Tibial artery (tissue), 4 donors: ENCODE measurements around the gene AP1S2.

Source experiments
- DNase-seq, 2 donors: peaks; one replicate each; pipeline ENCODE4 v3.0.0-alpha.2; 2019
- H3K27ac ChIP-seq, 2 donors: fragments of 200-600 bp; sonication (generic) in 1 of 2; 1 replicate in 1 of 2; 2 replicates in 1 of 2; pipeline ENCODE4 v1.5.1; 2018 to 2019; ENCODE audit warnings: mild to moderate bottlenecking in 1 of 2
- H3K27me3 ChIP-seq, 2 donors: fragments of 200-600 bp; sonication (generic) in 1 of 2; one replicate each; pipeline versions ENCODE4 v1.5.1 to v1.6.0; 2016 to 2019
- H3K36me3 ChIP-seq, 3 donors: fragments of 200-600 bp; sonication (generic) in 2 of 3; one replicate each; pipeline ENCODE4 v1.5.1; 2016 to 2019; ENCODE audit warnings: mild to moderate bottlenecking in 2 of 3
- H3K4me1 ChIP-seq, 4 donors: fragments of 200-600 bp; sonication (generic) in 2 of 4; 1 replicate in 3 of 4; 2 replicates in 1 of 4; pipeline ENCODE4 v1.5.1; 2016 to 2019
- H3K4me3 ChIP-seq, 2 donors: fragments of 200-600 bp; sonication (generic) in 1 of 2; 1 replicate in 1 of 2; 2 replicates in 1 of 2; pipeline ENCODE4 v1.5.1; 2018 to 2019; ENCODE audit warnings: mild to moderate bottlenecking in 2 of 2
- H3K9me3 ChIP-seq, 3 donors: fragments of 200-600 bp; sonication (generic) in 1 of 3; one replicate each; pipeline ENCODE4 v1.5.1; 2016 to 2019
- intact Hi-C: fragments of 100-400 bp; cut with DNase I; formaldehyde crosslinking; loops from one replicate; pipeline ENCODE4 v1.15.0; 2023; ENCODE audit warnings: low total_unique reads
- TF ChIP-seq, protein P1 (sequence below), 2 experiments: fragments of 200-600 bp in 1 of 2; fragments of 450-650 bp in 1 of 2; IDR thresholded peaks; one replicate each; pipeline ENCODE4 v1.5.1; 2017 to 2019; ENCODE audit warnings: antibody characterized with exemption in 2 of 2, mild to moderate bottlenecking in 1 of 2, moderate library complexity in 1 of 2

AP1S2 gene

DNA sequence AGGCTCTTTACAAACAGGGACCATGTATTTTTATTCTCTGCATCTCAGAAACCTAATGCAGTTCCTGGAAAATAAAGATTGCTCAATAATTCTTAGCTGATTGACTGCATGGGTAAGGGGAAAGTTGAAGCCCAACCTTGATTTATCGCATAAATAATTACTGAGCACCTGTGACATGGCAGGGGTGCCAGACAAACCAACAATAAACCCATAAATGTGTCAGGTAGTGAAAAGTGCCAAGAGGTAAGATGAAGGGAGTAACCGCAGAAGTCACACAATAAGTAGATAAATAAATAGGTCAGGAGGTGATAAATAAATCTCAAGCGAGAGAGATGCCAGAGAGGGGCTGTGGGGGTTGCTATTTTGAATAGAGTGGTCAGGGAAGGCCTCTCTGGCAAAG, 20.1 kb upstream of the AP1S2 start:
- H3K27me3 ChIP-seq = no peaks in the 10 kb centered on the region
- no peak for DNase-seq
- H3K4me3 ChIP-seq = no peak overlapping the region
- peaks cover 0 to 7% (median 0%) of the 10 kb centered on the region in 3 donors for H3K9me3 ChIP-seq
- no peaks in the 10 kb centered on the region for H3K36me3 ChIP-seq
- H3K4me1 ChIP-seq = no peaks in the 10 kb centered on the region
- no peak overlapping the region for H3K27ac ChIP-seq
- intact Hi-C loops = no loop called here
- TF ChIP-seq, protein P1, sequence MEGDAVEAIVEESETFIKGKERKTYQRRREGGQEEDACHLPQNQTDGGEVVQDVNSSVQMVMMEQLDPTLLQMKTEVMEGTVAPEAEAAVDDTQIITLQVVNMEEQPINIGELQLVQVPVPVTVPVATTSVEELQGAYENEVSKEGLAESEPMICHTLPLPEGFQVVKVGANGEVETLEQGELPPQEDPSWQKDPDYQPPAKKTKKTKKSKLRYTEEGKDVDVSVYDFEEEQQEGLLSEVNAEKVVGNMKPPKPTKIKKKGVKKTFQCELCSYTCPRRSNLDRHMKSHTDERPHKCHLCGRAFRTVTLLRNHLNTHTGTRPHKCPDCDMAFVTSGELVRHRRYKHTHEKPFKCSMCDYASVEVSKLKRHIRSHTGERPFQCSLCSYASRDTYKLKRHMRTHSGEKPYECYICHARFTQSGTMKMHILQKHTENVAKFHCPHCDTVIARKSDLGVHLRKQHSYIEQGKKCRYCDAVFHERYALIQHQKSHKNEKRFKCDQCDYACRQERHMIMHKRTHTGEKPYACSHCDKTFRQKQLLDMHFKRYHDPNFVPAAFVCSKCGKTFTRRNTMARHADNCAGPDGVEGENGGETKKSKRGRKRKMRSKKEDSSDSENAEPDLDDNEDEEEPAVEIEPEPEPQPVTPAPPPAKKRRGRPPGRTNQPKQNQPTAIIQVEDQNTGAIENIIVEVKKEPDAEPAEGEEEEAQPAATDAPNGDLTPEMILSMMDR (IDR thresholded peaks at IDR 0.05) = no peak

DNA sequence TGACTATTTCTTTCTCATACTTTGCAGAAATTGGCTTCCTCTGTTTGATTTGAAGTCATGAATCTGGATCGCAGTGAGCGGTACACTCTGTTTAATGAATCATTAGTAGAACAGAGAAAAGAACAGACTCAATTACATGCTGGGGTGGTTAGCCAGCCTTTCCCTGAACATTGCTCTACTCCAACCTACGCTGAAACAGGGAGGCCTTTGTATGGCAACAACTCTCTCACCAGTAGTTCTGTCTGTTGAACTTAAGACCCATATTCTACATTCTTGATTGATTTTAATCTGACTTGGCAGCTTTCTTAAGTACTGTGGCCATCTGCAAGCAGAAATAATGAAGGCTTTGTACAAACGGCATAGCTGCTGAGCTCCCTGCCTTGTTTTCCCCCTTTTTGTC, 19.0 kb upstream of the AP1S2 start:
- no peak overlapping the region for H3K27ac ChIP-seq
- no peak for DNase-seq
- no peaks in the 10 kb centered on the region for H3K36me3 ChIP-seq
- no peaks in the 10 kb centered on the region for H3K4me1 ChIP-seq
- H3K9me3 ChIP-seq = no peaks in the 10 kb centered on the region
- intact Hi-C loops = no loop called here
- TF ChIP-seq, protein P1 (IDR thresholded peaks at IDR 0.05) = no peak
- no peak overlapping the region for H3K4me3 ChIP-seq
- no peaks in the 10 kb centered on the region for H3K27me3 ChIP-seq

DNA sequence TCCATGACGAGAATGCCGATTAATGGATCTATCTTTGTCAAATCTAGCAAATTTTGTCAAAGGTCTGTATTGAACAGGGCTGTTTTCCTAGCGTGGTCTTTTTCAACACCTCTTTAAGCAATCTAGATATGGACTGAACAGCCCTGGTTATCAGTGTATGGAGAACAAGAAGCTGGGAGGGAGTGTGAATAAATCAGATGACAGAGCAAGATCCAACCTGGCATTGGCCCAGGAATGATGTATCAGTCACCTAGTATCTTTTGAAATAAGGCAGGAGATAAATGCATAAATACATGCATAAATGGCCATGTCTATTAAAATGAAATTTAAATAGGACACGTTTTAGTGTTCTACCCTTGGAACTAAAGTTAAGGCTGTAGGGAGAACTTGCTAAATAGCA, 15.7 kb upstream of the AP1S2 start:
- DNase-seq = no peak
- Histone ChIP-seq H3K27me3 (no peaks in the 10 kb centered on the region), H3K9me3 (no peaks in the 10 kb centered on the region), H3K4me3 (no peak overlapping the region), H3K27ac (no peak overlapping the region), H3K36me3 (no peaks in the 10 kb centered on the region), H3K4me1 (no peaks in the 10 kb centered on the region)
- intact Hi-C loops = no loop called here
- TF ChIP-seq, protein P1 (IDR thresholded peaks at IDR 0.05) = no peak

DNA sequence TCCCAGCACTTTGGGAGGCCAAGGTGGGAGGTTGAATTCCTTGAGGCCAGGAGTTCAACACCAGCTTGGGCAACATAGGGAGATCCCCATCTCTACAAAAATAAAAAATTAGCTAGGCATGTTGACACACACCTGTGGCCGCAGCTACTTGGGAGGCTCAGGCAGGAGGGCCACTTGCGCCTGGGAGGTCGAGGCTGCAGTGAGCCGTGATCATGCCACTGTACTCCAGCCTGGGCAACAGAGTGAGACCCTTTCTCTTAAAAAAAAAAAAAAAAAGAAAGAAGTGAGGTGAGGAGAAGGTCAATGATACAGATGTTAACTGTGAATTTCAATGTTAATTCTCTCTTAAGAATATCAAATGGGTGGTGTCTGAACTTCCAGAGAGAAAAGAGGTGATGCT, 15.1 kb upstream of the AP1S2 start:
- Histone ChIP-seq H3K36me3 (no peaks in the 10 kb centered on the region), H3K9me3 (no peaks in the 10 kb centered on the region), H3K27me3 (no peaks in the 10 kb centered on the region), H3K4me1 (no peaks in the 10 kb centered on the region), H3K4me3 (no peak overlapping the region), H3K27ac (no peak overlapping the region)
- DNase-seq = no peak
- TF ChIP-seq, protein P1 (IDR thresholded peaks at IDR 0.05) = no peak
- intact Hi-C loops = no loop called here

DNA sequence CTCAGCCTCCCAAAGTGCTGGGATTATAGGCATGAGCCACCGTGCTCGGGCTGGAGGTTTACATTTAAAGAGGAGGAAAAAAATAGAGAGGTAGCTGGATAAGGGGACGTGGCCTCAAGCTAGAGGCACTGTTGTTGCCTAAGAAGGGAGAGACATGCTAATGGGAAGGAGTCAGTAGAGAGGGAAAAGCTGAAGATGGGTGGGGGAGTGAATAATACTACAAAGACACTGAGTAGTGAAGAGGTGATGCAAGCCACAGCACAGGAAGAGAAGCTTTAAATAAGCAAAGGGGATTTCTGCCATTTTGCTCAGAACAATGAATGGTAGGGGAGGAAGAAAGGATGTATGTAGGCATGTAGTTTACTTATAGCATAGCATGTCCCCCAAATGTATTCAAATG, 11.5 kb upstream of the AP1S2 start:
- H3K4me1 ChIP-seq = no peaks in the 10 kb centered on the region
- no peaks in the 10 kb centered on the region for H3K27me3 ChIP-seq
- H3K36me3 ChIP-seq = no peaks in the 10 kb centered on the region
- no peaks in the 10 kb centered on the region for H3K9me3 ChIP-seq
- intact Hi-C loops = no loop called here
- no peak overlapping the region for H3K4me3 ChIP-seq
- TF ChIP-seq, protein P1 (IDR thresholded peaks at IDR 0.05) = no peak
- H3K27ac ChIP-seq = no peak overlapping the region
- no peak for DNase-seq

DNA sequence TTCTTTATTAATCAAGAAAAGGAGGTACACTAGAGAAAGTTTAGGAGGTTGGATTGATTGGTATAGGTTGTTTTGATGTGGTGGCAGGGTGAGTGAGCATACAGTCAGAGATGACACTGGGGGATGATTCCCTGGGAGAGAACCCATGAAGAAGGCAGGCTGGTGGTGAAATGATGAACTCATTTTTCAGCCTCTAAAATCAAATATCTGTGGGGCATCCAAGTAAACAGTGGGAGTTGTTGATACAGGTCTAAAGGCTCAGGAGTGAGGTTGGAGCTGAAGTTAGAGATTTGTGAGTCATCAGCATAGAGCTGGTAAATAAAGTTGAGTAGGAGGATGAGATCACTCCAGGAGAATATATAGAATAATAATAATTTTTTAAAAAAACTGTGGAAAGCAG, 10.0 kb upstream of the AP1S2 start:
- H3K9me3 ChIP-seq = no peaks in the 10 kb centered on the region
- intact Hi-C loops = no loop called here
- H3K27ac ChIP-seq = no peak overlapping the region
- H3K4me3 ChIP-seq = no peak overlapping the region
- TF ChIP-seq, protein P1 (IDR thresholded peaks at IDR 0.05) = no peak
- H3K4me1 ChIP-seq = no peaks in the 10 kb centered on the region
- H3K27me3 ChIP-seq = no peaks in the 10 kb centered on the region
- no peak for DNase-seq
- H3K36me3 ChIP-seq = no peaks in the 10 kb centered on the region
